Hypothalamus (tissue), 51 donors: ENCODE results near the gene MEGF11.
"Not testable (repeated sequence)": the region's sequence is repeated elsewhere in the genome, so short reads cannot be mapped to it uniquely, and the experiment has no call there.

Experiments used
- DNase-seq, 51 donors: peaks; one replicate each; lab custom pipeline; 2025; lab: John Stamatoyannopoulos, UW

The MEGF11 gene

DNA sequence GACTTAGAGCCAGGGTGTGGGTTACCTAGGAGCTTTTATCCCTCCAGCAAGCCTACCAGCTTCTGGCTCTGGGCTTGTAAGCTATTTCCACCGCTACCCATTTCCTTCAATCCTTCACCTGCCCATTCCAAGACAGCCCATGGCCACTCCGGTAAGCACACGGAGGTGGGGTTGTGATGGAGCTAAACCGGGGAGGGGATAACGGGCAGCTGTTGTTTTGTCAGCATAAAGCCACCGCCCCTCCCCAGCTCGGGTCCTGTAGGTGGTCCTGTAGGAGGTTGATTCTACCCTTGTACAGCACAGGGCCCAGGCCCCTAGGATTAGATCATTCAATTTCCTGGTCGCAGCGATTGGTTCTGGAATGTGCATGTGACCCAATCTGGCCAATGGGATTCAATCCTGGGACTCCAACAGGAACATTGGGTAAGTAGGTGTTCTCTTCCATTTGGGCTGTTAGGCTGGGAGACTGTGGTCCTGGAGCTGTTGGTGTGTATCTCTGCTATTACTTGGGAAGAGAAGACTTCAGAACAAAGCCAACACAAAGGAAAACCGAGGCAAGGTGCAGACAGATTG lies 233.6 kb downstream of the MEGF11 start:
- no peak for DNase-seq

- DNase-seq, result no peak
Observed at GRCh38 chr15:66019368-66019767, 234.2 kb downstream of the MEGF11 start.

DNA sequence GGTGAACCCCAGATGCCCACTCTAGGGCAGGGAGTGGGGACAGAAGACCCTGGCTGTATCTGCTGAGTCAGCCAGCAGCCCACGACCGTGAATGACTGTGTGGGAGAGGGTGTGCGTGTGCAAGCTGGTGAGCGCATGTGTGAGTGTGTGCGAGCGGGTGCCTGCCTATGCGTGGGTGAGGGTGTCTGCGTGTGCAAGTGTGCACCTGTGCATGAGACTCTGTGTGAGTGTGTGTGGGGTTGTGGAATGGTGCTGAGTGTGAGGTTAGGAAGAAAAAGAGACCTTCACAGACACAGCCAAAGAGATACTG lies 235.1 kb downstream of the MEGF11 start:
- no peak for DNase-seq

GRCh38 chr15:66017792-66018487 lies 235.6 kb downstream of the MEGF11 start:
- no peak for DNase-seq

GRCh38 chr15:66017000-66017399 lies 236.6 kb downstream of the MEGF11 start:
- no peak for DNase-seq

- DNase-seq, result no peak
Observed at GRCh38 chr15:66016199-66016598, 237.4 kb downstream of the MEGF11 start.

- DNase-seq, result no peak
Observed at GRCh38 chr15:66014635-66015182, 238.8 kb downstream of the MEGF11 start.

GRCh38 chr15:66014022-66014421 lies 239.5 kb downstream of the MEGF11 start:
- DNase-seq, result no peak

DNA sequence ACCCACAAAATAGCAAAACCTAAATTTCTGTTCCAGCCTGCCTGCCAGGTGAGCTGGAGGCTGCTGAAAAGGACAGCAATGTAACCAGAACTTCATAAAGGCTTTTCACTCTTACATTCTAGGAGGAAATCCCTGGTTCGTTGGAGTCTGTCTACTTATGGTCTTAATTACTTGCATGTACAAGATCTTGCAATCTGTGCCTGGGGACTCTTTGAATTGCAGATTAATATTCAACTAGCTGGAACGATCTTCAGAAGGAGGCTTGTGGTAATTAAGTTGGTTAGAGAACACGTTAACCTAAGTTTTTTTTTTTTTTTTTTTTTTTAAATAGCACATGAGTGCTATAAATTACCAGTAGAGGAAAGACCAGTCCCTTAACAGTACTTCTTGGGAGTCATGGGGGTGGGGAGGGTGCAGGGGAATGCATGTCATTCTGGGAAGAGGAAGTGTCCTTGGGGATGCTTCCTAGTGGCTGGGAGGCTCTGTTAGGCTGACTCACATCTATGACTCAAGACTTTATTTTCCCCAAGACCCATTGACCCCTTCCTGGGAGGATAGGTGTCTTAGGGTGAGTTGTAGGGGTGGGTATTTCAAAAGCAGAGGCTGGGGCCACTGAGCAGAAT lies 244.5 kb downstream of the MEGF11 start:
- no peak for DNase-seq

GRCh38 chr15:66007663-66008262 lies 245.8 kb downstream of the MEGF11 start:
- no peak for DNase-seq

GRCh38 chr15:66006986-66007385 lies 246.6 kb downstream of the MEGF11 start:
- no peak for DNase-seq

- DNase-seq, result no peak
Observed at GRCh38 chr15:66004618-66005262, 248.8 kb downstream of the MEGF11 start.

DNA sequence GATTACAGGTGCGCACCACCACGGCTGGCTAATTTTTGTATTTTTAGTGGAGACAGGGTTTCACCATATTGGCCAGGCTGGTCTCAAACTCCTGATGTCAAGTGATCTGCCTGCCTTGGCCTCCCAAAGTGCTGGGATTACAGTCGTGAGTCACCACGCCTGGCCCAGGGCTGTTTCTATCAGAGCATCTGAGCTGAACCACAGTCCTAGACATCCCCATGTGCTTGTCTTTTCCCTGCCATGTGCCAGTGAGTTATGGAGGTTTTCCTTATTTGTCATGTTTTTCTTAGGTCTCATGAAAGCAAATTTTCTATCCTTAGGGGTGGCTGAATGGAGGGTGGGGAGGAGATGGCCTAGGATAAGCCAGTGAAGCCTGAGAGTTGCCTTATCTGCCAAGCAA lies 250.4 kb downstream of the MEGF11 start:
- not testable (repeated sequence) for DNase-seq

DNA sequence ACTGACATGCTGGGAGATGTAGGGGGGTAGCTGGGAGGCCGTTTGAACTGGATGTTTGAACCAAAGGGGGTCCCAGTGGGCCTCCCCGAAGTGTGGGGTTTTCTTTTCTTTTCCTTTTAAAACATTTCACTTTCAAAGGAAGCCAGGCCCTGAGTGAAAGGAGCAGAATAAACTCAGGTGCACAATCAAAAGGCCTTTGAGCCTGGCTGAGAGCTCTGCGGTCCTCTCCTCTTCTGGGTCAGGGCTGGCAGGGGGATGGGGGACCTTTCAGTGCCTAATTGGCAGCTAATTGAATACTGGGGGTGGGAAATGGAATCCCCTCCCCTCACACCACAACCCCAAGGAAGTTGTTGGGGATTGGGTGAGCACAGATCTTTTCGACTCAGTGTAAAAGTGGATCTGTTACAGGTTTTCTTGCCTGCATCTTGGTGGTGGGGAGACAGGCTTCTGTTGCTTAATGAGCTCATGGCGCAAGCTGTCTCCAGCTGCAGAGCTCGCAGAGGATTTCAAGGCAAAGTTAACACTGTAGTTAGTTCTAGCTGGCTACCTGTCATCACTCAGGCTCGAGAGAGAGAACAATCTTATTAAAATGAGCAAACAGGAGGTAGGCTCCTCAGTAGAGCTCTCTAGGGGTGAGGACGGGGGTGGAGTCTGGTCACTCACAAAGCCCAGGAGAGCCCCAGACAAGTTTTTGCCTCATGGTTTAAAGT lies 251.7 kb downstream of the MEGF11 start:
- no peak for DNase-seq

DNA sequence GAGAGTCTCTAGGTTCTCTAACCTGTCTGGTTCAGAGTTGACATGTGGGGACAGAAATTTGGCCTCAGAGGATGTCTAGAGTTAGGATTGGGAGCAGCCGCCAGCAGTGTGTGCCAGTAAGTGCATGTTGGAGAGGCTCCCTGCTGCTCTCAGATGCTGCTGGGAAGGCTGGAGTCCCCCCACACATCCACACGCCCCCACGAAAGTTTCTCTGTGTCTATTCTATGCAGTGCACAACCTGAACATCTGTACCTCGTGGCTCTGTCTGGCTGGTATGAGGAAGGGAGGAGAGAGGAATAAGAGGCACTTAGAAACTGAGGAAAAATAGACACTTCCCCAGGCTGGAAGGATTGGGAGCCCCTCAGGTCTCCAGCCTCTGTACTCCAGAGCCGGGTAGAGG lies 252.5 kb downstream of the MEGF11 start:
- DNase-seq, result no peak

DNA sequence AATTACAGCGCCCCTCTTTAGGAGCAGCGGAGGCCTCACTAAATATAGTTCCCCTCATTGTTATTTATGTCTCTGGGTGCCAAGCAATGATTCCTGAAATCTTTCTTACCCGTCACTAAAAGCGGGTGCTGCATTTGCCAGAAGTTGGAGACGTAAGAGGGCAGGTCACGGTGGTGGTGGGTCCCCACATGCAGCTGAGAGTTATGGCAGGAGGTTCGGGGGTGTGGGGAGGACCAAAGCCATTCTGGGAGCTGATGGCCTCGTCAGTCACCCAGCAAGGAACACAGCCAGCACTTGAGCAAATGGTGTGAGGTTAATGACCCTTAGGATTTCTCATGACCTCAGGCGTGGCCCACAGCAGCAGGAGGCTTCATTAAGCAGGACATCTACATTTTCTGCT lies 255.1 kb downstream of the MEGF11 start:
- no peak for DNase-seq

GRCh38 chr15:65996901-65997300 lies 256.6 kb downstream of the MEGF11 start:
- no peak for DNase-seq

GRCh38 chr15:65994832-65995231 lies 258.7 kb downstream of the MEGF11 start:
- no peak for DNase-seq

GRCh38 chr15:65993762-65994161 lies 259.8 kb downstream of the MEGF11 start:
- no peak for DNase-seq

- DNase-seq, result no peak
Observed at GRCh38 chr15:65993236-65993635, 260.3 kb downstream of the MEGF11 start.
